Upper lobe of right lung (tissue), 1 donor: ENCODE measurements around the gene CDYL. TPM values are rescaled to one million over a fixed set of nuclear protein-coding genes. Genes with fewer than 3 reads are reported as not detected.

Source experiments
- ATAC-seq: fragments of 200-7000 bp; cut with Tn5 transposase; one replicate; pipeline ENCODE4 v1.9.1; 2020; ENCODE audit warnings: mild to moderate bottlenecking, moderate library complexity
- DNase-seq: peaks from one replicate; pipeline ENCODE4 v3.0.0-alpha.2; 2020
- H3K27ac ChIP-seq: fragments of 200-600 bp; one replicate; pipeline ENCODE4 v1.8.0; 2022
- H3K27me3 ChIP-seq: fragments of 200-600 bp; one replicate; pipeline ENCODE4 v1.8.0; 2022; ENCODE audit warnings: mild to moderate bottlenecking
- H3K36me3 ChIP-seq: fragments of 200-600 bp; one replicate; pipeline ENCODE4 v1.8.0; 2022
- H3K4me1 ChIP-seq: fragments of 200-600 bp; one replicate; pipeline ENCODE4 v1.8.0; 2022
- H3K4me3 ChIP-seq: fragments of 200-600 bp; one replicate; pipeline ENCODE4 v1.8.0; 2022; ENCODE audit warnings: mild to moderate bottlenecking
- H3K9me3 ChIP-seq: fragments of 200-600 bp; one replicate; pipeline ENCODE4 v1.8.0; 2022
- CTCF ChIP-seq: fragments of 200-600 bp; IDR thresholded peaks from one replicate; pipeline ENCODE4 v1.8.0; 2022; ENCODE audit warnings: antibody characterized with exemption
- intact Hi-C: fragments of 100-400 bp; cut with DNase I; formaldehyde crosslinking; loops from one replicate; pipeline ENCODE4 v1.11.0; 2022
- total RNA-seq: library from RNA; stranded (reverse); fragmentation: NEBNext Ultra II Directional; extraction: Animal tissue kit (Norgen Biotek cat#: 25700); gene quantifications from one replicate; pipeline ENCODE4 v1.2.1, GENCODE V29; 2021
- donor health status: DM: no; HTN: yes; CAD: no; lungs with severe emphysema.

Gene CDYL
- total RNA-seq, 1 donor from 2014 or later: 40.8 TPM

GRCh38 chr6:4800662-4801061 is 24.5 kb downstream of the CDYL start:
- H3K4me1 ChIP-seq: peaks cover 25% of the 10 kb centered on the region
- no peak overlapping the region for H3K27ac ChIP-seq
- no peak for TF ChIP-seq CTCF
- no peaks in the 10 kb centered on the region for H3K27me3 ChIP-seq
- H3K36me3 ChIP-seq: no peaks in the 10 kb centered on the region
- peaks cover 5% of the 10 kb centered on the region for H3K9me3 ChIP-seq
- no peak for DNase-seq
- no peak overlapping the region for H3K4me3 ChIP-seq
- ATAC-seq: no peak
- intact Hi-C loops: no loop called here

GRCh38 chr6:4801491-4802110 is 25.4 kb downstream of the CDYL start:
- Histone ChIP-seq H3K4me3 (no peak overlapping the region), H3K27ac (no peak overlapping the region), H3K27me3 (no peaks in the 10 kb centered on the region), H3K4me1 (peaks cover 35% of the 10 kb centered on the region), H3K9me3 (peaks cover 5% of the 10 kb centered on the region), H3K36me3 (no peaks in the 10 kb centered on the region)
- no peak for ATAC-seq
- intact Hi-C loops: no loop called here
- TF ChIP-seq CTCF: no peak
- no peak for DNase-seq

GRCh38 chr6:4802312-4802935 is 26.2 kb downstream of the CDYL start:
- no peak for TF ChIP-seq CTCF
- DNase-seq: no peak
- peaks cover 38% of the 10 kb centered on the region for H3K4me1 ChIP-seq
- no peaks in the 10 kb centered on the region for H3K27me3 ChIP-seq
- no peak overlapping the region for H3K27ac ChIP-seq
- no peak overlapping the region for H3K4me3 ChIP-seq
- no peak for ATAC-seq
- intact Hi-C loops: no loop called here
- H3K9me3 ChIP-seq: peaks cover 5% of the 10 kb centered on the region
- H3K36me3 ChIP-seq: no peaks in the 10 kb centered on the region

DNA sequence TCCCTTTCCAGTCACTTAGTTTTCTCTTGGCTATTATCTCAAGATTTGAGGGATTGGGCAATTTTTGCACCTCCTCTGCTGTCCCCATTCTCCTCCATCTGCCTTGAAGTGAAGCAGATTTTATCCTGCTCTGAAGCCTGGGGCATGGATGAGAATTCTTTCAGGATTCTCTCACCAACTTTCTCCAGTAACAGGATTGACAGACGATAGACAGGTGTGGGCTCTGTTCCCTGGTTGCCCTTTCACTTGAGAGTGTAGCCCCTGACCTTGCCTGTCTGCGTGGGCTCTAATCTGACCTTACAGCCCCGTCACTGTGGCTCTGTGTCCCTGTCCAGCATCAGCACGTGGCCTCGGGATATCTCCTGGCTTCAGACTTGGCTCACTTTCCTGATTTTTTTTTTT is 27.1 kb downstream of the CDYL start:
- no peak for ATAC-seq
- H3K27me3 ChIP-seq: no peaks in the 10 kb centered on the region
- peaks cover 38% of the 10 kb centered on the region for H3K4me1 ChIP-seq
- intact Hi-C loops: no loop called here
- peaks cover 5% of the 10 kb centered on the region for H3K9me3 ChIP-seq
- H3K4me3 ChIP-seq: no peak overlapping the region
- no peak for TF ChIP-seq CTCF
- H3K36me3 ChIP-seq: no peaks in the 10 kb centered on the region
- DNase-seq: no peak
- H3K27ac ChIP-seq: no peak overlapping the region

DNA sequence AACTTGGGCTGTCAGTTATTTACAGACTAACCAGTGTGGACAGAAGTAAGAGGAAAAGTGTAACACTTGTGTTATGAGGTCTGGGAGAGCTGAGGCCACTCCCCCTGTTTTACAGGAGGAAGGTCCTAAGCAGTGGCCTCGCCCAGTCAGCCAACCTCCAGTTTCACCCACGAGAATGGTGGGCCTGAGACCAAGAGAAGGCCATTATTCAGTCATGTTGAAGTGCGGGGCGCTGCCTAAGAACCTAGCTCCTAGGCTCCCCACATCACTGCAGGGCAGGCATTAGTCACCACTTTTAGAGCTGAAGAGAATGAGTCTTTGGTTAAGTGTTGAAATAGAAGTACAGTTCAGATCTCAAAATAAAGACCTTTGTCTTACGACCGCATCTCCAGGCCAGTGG is 27.9 kb downstream of the CDYL start:
- peaks cover 38% of the 10 kb centered on the region for H3K4me1 ChIP-seq
- H3K27ac ChIP-seq: no peak overlapping the region
- H3K27me3 ChIP-seq: no peaks in the 10 kb centered on the region
- DNase-seq (no peak), ATAC-seq (peak; percentile 61)
- no peak for TF ChIP-seq CTCF
- peaks cover 5% of the 10 kb centered on the region for H3K9me3 ChIP-seq
- no peak overlapping the region for H3K4me3 ChIP-seq
- intact Hi-C loops: no loop called here
- H3K36me3 ChIP-seq: no peaks in the 10 kb centered on the region
